Activated CD8-positive, alpha-beta T cell treated with anti-CD3 and anti-CD28 coated beads, Interleukin-2, amount 10 ng/mL, durations not matched to agents 7 days and 5 days (primary cell): Measurements from ENCODE around the gene RAX. TPM values are rescaled to one million over a fixed set of nuclear protein-coding genes. Genes with fewer than 3 reads are reported as not detected.

Experiments used
- ATAC-seq: fragments of 150-1000 bp; cut with Tn5 transposase; one replicate; pipeline ENCODE4 v1.10.0; 2021; ENCODE audit warnings: moderate library complexity
- CTCF ChIA-PET: fragments of 350-600 bp; sonication (Branson Sonifier 250); formaldehyde crosslinking; loops from one replicate; lab custom pipeline; 2021; ENCODE audit warnings: antibody characterized with exemption; lab: Charles Lee
- POLR2A ChIA-PET: fragments of 350-600 bp; sonication (Branson Sonifier 250); formaldehyde crosslinking; loops from one replicate; lab custom pipeline; 2021; ENCODE audit warnings: antibody characterized with exemption; lab: Charles Lee
- DNase-seq: peaks from one replicate; pipeline ENCODE4 v3.0.0-alpha.2; 2020
- H3K27ac Mint-ChIP-seq: one replicate; pipeline ENCODE4 v1.8.0; 2021; ENCODE audit warnings: mild to moderate bottlenecking, mixed read lengths
- H3K27me3 Mint-ChIP-seq: one replicate; pipeline ENCODE4 v1.8.0; 2021; ENCODE audit warnings: low read depth, mixed read lengths
- H3K36me3 Mint-ChIP-seq: one replicate; pipeline ENCODE4 v1.8.0; 2021; ENCODE audit warnings: low read depth, mixed read lengths
- H3K4me1 Mint-ChIP-seq: one replicate; pipeline ENCODE4 v1.8.0; 2021; ENCODE audit warnings: low read depth, mixed read lengths
- H3K4me3 Mint-ChIP-seq: one replicate; pipeline ENCODE4 v1.8.0; 2021; ENCODE audit warnings: mild to moderate bottlenecking, mixed read lengths
- H3K9me3 Mint-ChIP-seq: one replicate; pipeline ENCODE4 v1.8.0; 2022; ENCODE audit warnings: mixed read lengths; ENCODE audit not compliant: insufficient read depth
- total RNA-seq, 2 experiments: library from RNA; stranded (reverse); gene quantifications; one replicate each; pipeline ENCODE4 v1.2.3, GENCODE V29; 2021

The RAX gene
- total RNA-seq, 2 experiments from 2014 or later, result not detected

- ChIA-PET CTCF (no interaction called here), POLR2A (no interaction called here)
- DNase-seq (no peak), ATAC-seq (no peak)
- Mint-ChIP-seq H3K36me3 (no peaks in the 10 kb centered on the region), H3K4me1 (peaks cover 2% of the 10 kb centered on the region), H3K4me3 (no peak overlapping the region), H3K27me3 (peaks cover 51% of the 10 kb centered on the region), H3K27ac (no peak overlapping the region), H3K9me3 (no peaks in the 10 kb centered on the region)
Observed at GRCh38 chr18:59218018-59218417, 55.2 kb downstream of the RAX start.

Other genes starting within 250 kb of the RAX start
- gene SEC11C, start 133.6 kb downstream of the RAX start, total RNA-seq, result 10 to 100 TPM; 49.0 to 52.5 TPM
- not detected for gene GRP, start 53.3 kb downstream of the RAX start, total RNA-seq
- not detected for gene CPLX4, start 45.2 kb upstream of the RAX start, total RNA-seq
- 10 to 100 TPM; 57.2 to 59.1 TPM for gene LMAN1, start 85.8 kb upstream of the RAX start, total RNA-seq